Fibroblast of villous mesenchyme (primary cell): ENCODE measurements around the gene MTHFS. TPM values are rescaled to one million over a fixed set of nuclear protein-coding genes. Genes with fewer than 3 reads are reported as not detected.
"Not testable (repeated sequence)": the region's sequence is repeated elsewhere in the genome, so short reads cannot be mapped to it uniquely, and the experiment has no call there.

Experiments
- DNase-seq: peaks from one replicate; pipeline ENCODE4 v3.0.0-alpha.2; 2010; ENCODE audit warnings: low read depth
- H3K4me3 ChIP-seq: 2 replicates; pipeline ENCODE4 v1.5.1; 2011; ENCODE audit warnings: low read depth, mild to moderate bottlenecking, low read length
- total RNA-seq: library from RNA; depleted of rRNA; stranded (reverse); fragments of >200 nt; gene quantifications from 2 replicates; pipeline ENCODE4 v1.2.3, GENCODE V29; 2012
- TF ChIP-seq, protein P1 (sequence below): IDR thresholded peaks from 2 replicates; pipeline ENCODE4 v1.5.1; 2012; ENCODE audit warnings: low read depth, mild to moderate bottlenecking, low read length; ENCODE audit not compliant: insufficient read depth

The MTHFS gene
- total RNA-seq, 1 donor: 9.5 TPM

DNA sequence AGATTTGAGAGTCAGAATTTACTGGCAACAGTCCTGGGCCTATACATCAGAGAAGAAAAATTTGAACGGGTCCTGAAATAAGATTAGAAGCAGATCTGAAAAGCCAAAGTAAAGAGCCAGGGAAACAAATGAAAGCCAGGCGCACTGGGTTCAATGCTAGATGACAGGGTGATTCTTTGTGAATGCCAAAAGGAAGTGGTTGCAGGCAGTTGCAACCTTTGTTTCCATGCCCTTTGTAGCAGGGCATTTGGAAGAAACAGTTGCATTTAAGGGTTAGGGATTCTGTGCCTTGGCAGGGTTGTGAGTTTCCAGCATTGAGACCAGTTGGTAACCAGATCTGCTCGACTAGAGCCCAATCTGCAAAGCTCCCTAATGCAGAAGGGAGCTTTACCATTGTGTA lies 36.4 kb upstream of the MTHFS start:
- TF ChIP-seq, protein P1, sequence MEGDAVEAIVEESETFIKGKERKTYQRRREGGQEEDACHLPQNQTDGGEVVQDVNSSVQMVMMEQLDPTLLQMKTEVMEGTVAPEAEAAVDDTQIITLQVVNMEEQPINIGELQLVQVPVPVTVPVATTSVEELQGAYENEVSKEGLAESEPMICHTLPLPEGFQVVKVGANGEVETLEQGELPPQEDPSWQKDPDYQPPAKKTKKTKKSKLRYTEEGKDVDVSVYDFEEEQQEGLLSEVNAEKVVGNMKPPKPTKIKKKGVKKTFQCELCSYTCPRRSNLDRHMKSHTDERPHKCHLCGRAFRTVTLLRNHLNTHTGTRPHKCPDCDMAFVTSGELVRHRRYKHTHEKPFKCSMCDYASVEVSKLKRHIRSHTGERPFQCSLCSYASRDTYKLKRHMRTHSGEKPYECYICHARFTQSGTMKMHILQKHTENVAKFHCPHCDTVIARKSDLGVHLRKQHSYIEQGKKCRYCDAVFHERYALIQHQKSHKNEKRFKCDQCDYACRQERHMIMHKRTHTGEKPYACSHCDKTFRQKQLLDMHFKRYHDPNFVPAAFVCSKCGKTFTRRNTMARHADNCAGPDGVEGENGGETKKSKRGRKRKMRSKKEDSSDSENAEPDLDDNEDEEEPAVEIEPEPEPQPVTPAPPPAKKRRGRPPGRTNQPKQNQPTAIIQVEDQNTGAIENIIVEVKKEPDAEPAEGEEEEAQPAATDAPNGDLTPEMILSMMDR: no peak
- H3K4me3 ChIP-seq: no peak overlapping the region
- no peak for DNase-seq

DNA sequence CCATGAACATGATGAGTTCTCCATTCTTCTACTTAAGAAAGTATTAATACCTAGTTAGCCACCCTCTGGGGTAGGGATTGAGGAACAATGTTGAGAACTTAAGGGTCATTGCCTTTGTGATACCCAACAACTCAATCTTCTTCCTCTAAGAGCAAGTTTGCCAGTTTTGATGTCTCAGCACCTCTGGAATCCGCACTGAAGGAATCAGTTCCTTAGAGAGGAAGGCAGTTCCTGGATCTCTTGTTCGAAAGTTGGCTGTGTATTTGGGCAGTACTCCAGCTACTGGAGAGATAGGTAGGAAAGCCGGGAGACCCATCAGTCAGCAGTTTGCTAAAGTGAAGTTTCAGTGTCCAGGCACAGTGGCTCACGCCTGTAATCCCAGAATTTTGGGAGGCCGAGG lies 35.6 kb upstream of the MTHFS start:
- no peak overlapping the region for H3K4me3 ChIP-seq
- DNase-seq: no peak
- TF ChIP-seq, protein P1: no peak

DNA sequence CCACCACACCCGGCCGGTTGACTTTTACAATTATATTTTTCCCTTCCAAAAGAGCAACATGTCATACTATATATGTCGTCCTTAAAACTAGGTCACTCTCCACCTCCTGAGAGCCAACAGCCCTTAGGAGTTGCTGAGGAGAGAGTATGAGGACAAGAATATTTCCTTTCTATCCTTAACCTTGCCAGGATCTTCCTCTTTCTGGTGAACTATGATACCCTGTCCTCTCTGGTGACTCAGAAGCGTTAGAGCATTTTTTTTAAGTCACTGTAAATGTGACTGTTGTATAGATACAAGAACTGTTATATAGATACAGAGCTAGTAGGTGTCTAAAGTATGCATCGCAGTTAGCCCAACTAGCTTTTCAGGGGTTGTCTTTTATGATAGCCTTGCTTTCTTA lies 33.7 kb upstream of the MTHFS start:
- DNase-seq: no peak
- TF ChIP-seq, protein P1: no peak

DNA sequence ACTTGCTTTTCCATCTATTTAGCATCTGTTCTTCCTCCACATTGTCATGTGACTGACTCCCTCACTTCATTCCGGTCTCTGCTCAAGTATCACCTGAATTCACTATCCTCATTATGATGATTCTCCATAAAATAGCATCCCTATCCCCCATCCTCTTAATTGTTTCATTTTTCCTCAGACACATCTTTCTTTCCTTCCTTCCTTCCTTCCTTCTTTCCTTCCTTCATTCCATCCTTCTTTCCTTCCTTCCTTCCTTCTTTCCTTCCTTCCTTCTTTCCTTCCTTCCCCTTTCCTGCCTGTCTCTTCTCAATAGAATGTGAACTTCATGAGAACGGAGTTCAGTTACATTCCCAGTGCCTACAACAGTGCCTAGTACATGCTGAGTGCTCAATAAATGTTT lies 32.6 kb upstream of the MTHFS start:
- TF ChIP-seq, protein P1: no peak
- H3K4me3 ChIP-seq: no peak overlapping the region
- no peak for DNase-seq

More for the DNA sequence above, 33.7 kb upstream of the MTHFS start:
- H3K4me3 ChIP-seq: no peak overlapping the region

DNA sequence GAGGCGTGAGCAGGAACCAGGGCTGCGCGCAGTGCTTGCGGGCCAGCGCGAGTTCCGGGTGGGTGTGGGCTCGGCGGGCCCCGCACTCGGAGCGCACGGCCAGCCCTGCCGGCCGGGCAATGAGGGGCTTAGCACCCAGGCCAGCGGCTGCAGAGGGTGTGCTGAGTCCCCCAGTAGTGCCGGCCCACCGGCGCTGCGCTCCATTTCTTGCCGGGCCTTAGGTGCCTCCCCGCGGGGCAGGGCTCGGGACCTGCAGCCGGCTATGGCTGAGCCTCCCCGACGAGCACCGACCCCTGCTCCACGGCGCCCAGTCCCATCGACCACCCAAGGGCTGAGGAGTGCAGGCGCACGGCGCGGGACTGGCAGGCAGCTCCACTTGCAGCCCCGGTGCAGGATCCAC lies 29.3 kb upstream of the MTHFS start:
- DNase-seq, H3K4me3 ChIP-seq: not testable (repeated sequence)

DNA sequence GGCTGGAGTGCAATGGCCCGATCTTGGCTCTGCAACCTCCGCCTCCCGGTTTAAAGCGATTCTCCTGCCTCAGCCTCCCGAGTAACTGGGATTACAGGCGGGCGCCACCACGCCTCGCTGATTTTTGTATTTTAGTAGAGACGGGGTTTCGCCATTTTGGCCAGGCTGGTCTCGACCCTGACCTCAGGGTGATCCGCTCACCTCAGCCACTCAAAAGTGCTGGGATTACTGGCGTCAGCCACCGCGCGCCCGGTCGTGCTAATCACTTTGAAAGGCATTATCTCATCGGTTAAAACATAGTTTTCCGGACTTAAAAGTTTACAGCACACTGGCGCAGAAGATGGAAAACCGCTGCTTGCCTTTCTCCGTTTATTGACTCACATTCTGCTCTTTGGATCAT lies 27.6 kb upstream of the MTHFS start:
- TF ChIP-seq, protein P1: no peak
- no peak for DNase-seq
- H3K4me3 ChIP-seq: peak overlapping the region; percentile 92

DNA sequence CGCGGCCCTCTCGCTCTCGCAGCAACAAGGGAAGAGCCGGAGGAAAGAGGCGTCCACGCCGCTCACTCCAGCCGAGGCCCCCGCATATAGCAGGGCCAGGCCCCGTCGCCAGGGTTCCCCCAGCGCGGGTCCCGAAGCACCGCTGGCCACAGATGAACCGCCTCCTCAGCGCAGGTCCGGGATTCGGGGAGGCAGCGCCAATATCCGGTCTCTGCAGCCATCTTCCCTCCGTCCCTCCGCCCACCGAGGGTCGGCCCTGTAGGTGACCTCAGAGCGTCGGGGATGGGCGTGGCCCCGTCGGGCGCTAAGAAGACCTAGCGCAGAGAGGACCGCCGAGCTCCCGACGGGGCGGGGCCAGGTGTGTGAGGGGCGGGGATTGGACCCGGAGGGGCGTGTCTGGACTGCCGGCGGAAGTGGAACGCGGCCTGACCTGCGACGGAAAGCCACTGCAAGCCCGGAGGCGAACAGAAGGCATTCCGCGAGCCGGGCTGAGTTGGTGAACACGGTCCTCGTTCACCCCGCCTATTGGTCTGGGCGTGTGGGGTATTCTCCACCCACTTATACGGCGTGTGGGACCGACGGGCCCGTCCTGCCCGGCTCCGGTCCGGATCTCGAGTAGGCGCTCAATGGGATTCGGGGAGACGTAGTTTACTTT lies 26.8 kb upstream of the MTHFS start:
- peak; percentile 96 for DNase-seq
- TF ChIP-seq, protein P1: no peak
- H3K4me3 ChIP-seq: peak overlapping the region; percentile 92
